Measurements from ENCODE around the gene DOCK6.

GRCh38 chr19:11192957-11193939, 69.1 kb downstream of the DOCK6 start:
- TF ChIP-seq, protein P1, sequence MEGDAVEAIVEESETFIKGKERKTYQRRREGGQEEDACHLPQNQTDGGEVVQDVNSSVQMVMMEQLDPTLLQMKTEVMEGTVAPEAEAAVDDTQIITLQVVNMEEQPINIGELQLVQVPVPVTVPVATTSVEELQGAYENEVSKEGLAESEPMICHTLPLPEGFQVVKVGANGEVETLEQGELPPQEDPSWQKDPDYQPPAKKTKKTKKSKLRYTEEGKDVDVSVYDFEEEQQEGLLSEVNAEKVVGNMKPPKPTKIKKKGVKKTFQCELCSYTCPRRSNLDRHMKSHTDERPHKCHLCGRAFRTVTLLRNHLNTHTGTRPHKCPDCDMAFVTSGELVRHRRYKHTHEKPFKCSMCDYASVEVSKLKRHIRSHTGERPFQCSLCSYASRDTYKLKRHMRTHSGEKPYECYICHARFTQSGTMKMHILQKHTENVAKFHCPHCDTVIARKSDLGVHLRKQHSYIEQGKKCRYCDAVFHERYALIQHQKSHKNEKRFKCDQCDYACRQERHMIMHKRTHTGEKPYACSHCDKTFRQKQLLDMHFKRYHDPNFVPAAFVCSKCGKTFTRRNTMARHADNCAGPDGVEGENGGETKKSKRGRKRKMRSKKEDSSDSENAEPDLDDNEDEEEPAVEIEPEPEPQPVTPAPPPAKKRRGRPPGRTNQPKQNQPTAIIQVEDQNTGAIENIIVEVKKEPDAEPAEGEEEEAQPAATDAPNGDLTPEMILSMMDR (IDR thresholded peaks at IDR 0.05; ENCODE audit: poor library complexity), result no peak
- no peak for TF ChIP-seq EZH2 (IDR thresholded peaks at IDR 0.05; ENCODE audit: borderline replicate concordance)
- TF ChIP-seq EZH2phosphoT487 (IDR thresholded peaks at IDR 0.05; ENCODE audit: low read depth, severe bottlenecking, unreplicated experiment), result no peak

Measured in hepatocyte (in vitro differentiated cells).